Measurements from ENCODE around the gene LRRC9.

DNA sequence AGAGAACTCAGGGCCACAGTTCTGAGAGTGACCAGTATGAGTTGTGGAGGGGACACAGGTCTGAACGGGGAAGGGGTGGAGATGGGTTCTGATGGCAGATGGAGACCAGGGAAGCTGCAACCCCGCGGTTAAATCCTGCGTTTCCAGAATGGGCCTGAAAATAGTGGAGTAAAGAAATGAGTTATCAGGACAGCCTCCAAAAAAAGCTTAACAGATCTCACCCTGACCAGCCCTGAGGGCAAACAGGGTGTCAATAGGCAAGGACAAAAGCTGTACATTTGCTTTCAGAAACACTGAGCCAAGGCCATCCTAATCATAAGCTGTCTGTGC is 48.8 kb upstream of the LRRC9 start:
- no peak for TF ChIP-seq CTCF (IDR thresholded peaks at IDR 0.05; ENCODE audit: low read length)
- TF ChIP-seq EZH2phosphoT487 (IDR thresholded peaks at IDR 0.05; ENCODE audit: low read length) = no peak
- no peak for TF ChIP-seq EZH2 (optimal IDR thresholded peaks at IDR 0.05; ENCODE audit: low read depth, low read length)

All from MM.1S (cell line).